Endodermal cell (in vitro differentiated cells): ENCODE results near the gene KIF7. TPM values are rescaled to one million over a fixed set of nuclear protein-coding genes. Genes with fewer than 3 reads are reported as not detected.

Experiments used
- total RNA-seq, 2 donors: library from RNA; stranded (reverse); fragmentation: NEBNext Ultra II Directional in 1 of 2; extraction: Animal tissue kit (Norgen Biotek cat#: 25700) in 1 of 2; gene quantifications; 2 replicates in 1 of 2; 3 replicates in 1 of 2; pipeline ENCODE4 v1.2.1, GENCODE V29; 2021

The KIF7 gene
- total RNA-seq, 2 donors from 2014 or later: 22.9 to 24.4 TPM

Other genes starting within 250 kb of the KIF7 start
- not detected for gene RHCG, start 158.9 kb downstream of the KIF7 start, total RNA-seq
- gene TICRR, start 80.0 kb downstream of the KIF7 start, total RNA-seq: 10 to 100 TPM; 21.9 to 27.2 TPM
- gene PLIN1, start 23.9 kb upstream of the KIF7 start, total RNA-seq: under 1 TPM; 0.11 to 0.22 TPM
- 1 to 10 TPM; 2.7 to 4.0 TPM for gene PEX11A, start 35.3 kb upstream of the KIF7 start, total RNA-seq
- gene WDR93, start 35.3 kb upstream of the KIF7 start, total RNA-seq: under 1 TPM; 0.24 to 0.64 TPM
- under 1 TPM in 1 of 2 donors, not detected in 1; 0.22 TPM for gene MESP1, start 95.8 kb upstream of the KIF7 start, total RNA-seq
- 1 to 10 TPM in 1 of 2 donors, under 1 TPM in 1; 0.22 to 1.3 TPM for gene MESP2, start 120.9 kb upstream of the KIF7 start, total RNA-seq
- gene ANPEP, start 159.4 kb upstream of the KIF7 start, total RNA-seq: 1 to 10 TPM in 1 of 2 donors, under 1 TPM in 1; 0.95 to 3.3 TPM
- 10 to 100 TPM; 39.5 to 54.4 TPM for gene AP3S2, start 238.5 kb upstream of the KIF7 start, total RNA-seq